ENCODE measurements around the gene TRIM40.

Gene TRIM40

DNA sequence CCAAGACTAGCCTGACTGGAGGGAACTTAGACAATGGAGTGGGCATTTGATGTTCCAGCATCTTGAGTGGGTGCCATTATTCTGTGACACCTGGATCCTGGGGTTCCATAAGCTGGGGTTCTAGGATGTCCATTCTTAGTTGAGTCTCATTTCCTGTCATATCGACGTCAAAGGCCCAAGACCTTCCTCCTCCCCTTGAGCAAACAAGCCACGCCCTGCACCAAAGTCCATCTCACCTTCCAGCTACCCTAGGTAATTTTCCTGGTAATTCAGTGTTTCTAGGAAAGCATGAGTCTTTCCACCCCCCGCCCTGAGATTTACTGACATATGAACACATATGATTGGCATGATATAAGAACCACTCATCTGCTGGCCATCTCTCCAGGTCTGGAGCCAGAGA, at the start of gene TRIM40:
Gene TRIM40, plus strand, starts transcription at position 384 of the 400 bp plus-strand sequence. CDS start 897 bp downstream, outside the sequence.
- H3K4me3 ChIP-seq (ENCODE audit: low read length), result no peak within 1 kb of the TSS

DNA sequence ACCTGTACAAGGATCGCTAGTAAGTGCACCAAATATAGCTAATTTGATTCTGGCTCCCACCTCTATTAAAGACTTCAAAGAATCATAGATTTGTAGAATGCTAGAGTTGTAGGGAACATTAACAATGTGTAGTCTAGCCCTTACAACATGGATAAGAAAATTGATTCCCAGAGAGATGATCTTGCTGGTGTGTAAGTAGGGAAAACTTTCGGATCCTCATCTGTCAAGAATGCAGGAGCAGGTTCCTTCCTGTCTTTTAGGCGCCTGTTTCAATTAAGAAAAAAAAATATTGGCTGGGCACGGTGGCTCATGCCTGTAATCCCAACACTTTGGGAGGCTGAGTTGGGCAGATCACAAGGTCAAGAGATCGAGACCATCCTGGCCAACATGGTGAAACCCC, 48.1 kb upstream of the TRIM40 start:
- no peak overlapping the region for H3K4me3 ChIP-seq (ENCODE audit: low read length)
- TF ChIP-seq ZNF274 (IDR thresholded peaks at IDR 0.05; ENCODE audit: low read depth, low read length), result no peak

More for the DNA sequence above, at the start of gene TRIM40:
- TF ChIP-seq ZNF274 (IDR thresholded peaks at IDR 0.05; ENCODE audit: low read depth, low read length), result no peak

- H3K4me3 ChIP-seq (ENCODE audit: low read length), result no peak overlapping the region
- TF ChIP-seq ZNF274 (IDR thresholded peaks at IDR 0.05; ENCODE audit: low read depth, low read length), result no peak
Measured at GRCh38 chr6:30091577-30092381, 44.2 kb upstream of the TRIM40 start.

- no peak for TF ChIP-seq ZNF274 (IDR thresholded peaks at IDR 0.05; ENCODE audit: low read depth, low read length)
- H3K4me3 ChIP-seq (ENCODE audit: low read length), result no peak overlapping the region
Measured at GRCh38 chr6:30092852-30093543, 42.9 kb upstream of the TRIM40 start.

DNA sequence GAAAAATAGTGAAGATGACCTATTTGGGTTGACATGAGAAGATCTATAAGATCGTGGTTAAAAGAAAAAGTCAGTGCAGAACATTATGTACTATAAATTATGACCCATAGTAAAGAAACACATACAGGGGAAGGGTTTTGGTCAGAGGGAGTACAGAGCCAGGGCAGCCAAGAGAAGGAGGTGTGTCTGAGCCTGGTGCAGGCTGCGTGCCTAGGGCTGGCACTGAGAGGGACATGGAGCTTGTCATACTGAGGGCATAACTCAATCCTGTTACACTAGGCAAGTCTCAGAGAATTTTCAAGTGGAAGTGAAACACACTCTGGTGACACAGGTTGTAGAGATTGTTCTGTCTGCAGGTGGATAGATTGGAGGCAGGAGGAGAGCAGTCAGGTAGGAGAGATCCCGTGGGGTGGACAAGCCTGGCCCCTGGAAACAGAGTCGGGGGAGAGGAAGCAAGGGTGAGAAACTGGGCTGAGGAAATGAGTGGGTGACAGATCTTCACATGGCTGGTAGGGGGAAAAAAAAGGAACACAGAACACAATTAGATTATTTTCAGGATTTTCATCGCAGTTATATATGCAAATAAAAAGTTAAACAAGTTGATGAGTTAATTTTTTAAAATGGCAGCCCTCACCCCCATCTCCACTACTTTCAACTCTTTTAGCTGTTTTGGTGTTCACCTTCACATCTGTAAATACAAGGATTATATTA, 41.8 kb upstream of the TRIM40 start:
- TF ChIP-seq ZNF274 (IDR thresholded peaks at IDR 0.05; ENCODE audit: low read depth, low read length), result no peak
- no peak overlapping the region for H3K4me3 ChIP-seq (ENCODE audit: low read length)

DNA sequence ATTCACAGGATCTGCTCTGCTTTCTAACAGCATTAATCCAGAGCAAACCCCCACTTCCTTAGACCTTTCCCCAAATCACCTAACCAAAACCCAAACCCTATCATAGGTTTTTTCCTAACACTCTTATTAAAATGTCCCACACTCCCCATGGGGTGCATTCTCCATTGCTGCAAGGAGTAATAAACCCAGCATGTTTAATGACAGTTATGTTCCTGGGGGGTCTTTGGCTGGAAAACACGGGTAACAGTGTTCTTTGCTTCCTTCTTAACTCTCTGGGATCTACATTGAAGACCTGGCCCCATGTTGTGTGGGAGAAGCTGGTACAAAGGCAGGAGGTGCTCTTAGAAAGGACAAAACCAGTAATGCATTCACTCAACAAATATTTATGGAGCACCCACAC, 39.1 kb upstream of the TRIM40 start:
- TF ChIP-seq ZNF274 (IDR thresholded peaks at IDR 0.05; ENCODE audit: low read depth, low read length), result no peak
- no peak overlapping the region for H3K4me3 ChIP-seq (ENCODE audit: low read length)

- H3K4me3 ChIP-seq (ENCODE audit: low read length), result no peak overlapping the region
- no peak for TF ChIP-seq ZNF274 (IDR thresholded peaks at IDR 0.05; ENCODE audit: low read depth, low read length)
Measured at GRCh38 chr6:30097902-30098768, 37.8 kb upstream of the TRIM40 start.

DNA sequence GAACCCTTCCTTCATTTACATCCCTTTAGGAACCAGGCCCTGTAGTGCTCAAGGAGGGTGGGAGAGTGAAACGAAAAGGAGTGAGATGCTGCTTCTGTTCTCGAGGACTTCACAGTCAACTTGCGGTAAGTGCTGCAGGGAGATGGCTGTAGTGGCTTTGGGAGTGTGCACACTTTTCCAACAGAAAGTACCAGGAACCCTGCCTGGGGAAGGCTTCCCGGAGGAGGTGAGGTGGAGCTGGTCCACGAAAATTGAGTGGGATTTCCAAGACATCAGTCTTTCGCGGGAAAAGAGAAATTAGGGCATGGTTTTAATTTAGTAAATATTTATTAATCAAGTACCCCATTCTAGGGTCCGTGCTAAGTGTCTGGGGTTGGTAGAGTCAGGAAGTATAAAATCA, 35.8 kb upstream of the TRIM40 start:
- H3K4me3 ChIP-seq (ENCODE audit: low read length), result no peak overlapping the region
- TF ChIP-seq ZNF274 (IDR thresholded peaks at IDR 0.05; ENCODE audit: low read depth, low read length), result no peak

- peak overlapping the region; percentile 23; the same call in 1 of the 2 replicates for H3K4me3 ChIP-seq (ENCODE audit: low read length)
- no peak for TF ChIP-seq ZNF274 (IDR thresholded peaks at IDR 0.05; ENCODE audit: low read depth, low read length)
Measured at GRCh38 chr6:30100585-30101443, 35.1 kb upstream of the TRIM40 start.

DNA sequence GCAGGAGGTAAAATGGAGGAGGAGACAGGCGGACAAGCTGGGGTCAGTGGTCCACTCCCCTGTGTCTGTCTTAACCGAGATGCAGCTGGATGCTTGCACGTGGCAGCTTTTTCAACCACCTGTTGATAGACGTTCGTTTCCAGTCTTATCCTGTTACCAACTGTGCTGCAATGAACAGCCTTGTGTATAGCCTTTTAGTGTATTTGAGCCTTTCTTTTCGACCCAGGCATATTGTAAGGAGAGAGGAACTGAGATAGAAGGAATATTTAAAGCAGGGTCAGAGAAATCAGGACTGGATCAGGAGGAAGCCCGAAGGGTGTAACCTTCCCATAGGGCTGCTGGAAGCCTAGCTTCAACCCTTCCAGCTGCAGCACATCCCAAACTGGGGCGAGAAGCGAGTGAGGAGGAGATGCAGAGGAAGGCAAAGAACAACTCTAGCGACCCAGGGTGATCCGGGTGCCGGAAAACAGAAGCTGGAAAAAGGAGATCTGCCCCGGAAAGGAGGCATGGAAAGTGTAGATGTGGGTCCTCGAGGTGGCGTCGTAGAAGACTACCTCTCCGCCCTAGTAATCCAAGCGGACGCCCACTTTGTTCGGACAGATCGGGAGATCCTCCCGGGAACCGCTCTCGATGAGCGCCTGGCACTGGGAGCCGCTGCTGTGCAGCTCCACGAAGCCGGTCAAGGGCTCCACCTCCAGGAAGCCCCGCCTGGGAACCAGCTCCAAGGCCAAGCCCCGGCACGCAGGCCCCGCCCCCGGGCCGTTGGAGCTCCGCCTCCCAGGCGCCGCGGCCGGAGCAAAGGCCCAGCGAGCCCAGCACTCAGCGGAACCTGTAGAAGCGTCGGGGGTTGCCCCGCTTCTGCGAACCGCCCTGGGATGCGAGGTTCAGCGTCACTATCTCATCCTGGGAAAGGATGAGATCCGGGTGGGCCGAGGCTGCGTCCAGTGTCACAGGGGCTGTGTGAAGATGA, 34.2 kb upstream of the TRIM40 start:
- peak overlapping the region; percentile 16; the same call in 1 of the 2 replicates for H3K4me3 ChIP-seq (ENCODE audit: low read length)
- no peak for TF ChIP-seq ZNF274 (IDR thresholded peaks at IDR 0.05; ENCODE audit: low read depth, low read length)

DNA sequence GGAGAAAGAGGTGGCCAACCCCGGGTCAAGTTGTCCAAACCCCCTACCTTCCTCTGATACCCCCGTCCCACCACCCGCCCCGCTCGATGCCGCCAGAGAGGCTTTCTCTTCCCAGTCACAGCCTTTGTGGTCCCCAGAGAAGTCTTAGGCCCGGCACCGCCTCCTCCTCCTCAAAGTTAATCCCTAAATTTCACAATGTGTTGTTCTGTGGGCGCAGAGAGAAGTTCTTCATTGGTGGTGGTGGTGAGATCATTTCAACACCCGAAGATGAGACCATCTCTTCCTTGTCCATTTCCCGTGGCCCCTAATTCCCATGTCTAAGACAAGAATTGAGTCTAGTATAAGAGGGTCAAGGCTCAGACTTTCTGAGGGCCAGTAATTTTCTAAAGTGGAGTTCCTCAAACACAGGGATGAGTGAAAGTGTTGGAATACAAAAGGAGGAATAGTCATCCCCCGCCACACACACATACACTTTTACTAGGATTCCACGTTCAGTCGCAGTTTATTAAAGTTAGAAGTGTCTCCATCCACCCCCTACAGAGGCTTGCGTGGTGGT, 33.4 kb upstream of the TRIM40 start:
- TF ChIP-seq ZNF274 (IDR thresholded peaks at IDR 0.05; ENCODE audit: low read depth, low read length), result no peak
- H3K4me3 ChIP-seq (ENCODE audit: low read length), result no peak overlapping the region
